Uterus (tissue), 2 donors: ENCODE results near the gene NHERF1.

Experiments
- CTCF ChIP-seq, 4 experiments: fragments of 200-600 bp in 2 of 4; fragments of 450-650 bp in 2 of 4; sonication (generic) in 2 of 4; IDR thresholded peaks; one replicate each; pipeline ENCODE4 v1.5.1; 2016 to 2019; ENCODE audit warnings: antibody characterized with exemption in 4 of 4, mild to moderate bottlenecking in 2 of 4, moderate library complexity in 1 of 4
- POLR2A ChIP-seq, 2 donors: fragments of 450-650 bp; IDR thresholded peaks; one replicate each; pipeline ENCODE4 v1.6.1; 2016; ENCODE audit warnings: antibody characterized with exemption in 2 of 2, mild to moderate bottlenecking in 1 of 2, moderate library complexity in 1 of 2

- no peak for TF ChIP-seq CTCF (IDR thresholded peaks at IDR 0.05)
- TF ChIP-seq POLR2A (IDR thresholded peaks at IDR 0.05): no peak
Observed at GRCh38 chr17:74769856-74770497, 21.5 kb downstream of the NHERF1 start.
